AG09319 (cell line): Measurements from ENCODE around the gene LRRFIP2.

Experiments
- DNase-seq: peaks from one replicate; pipeline ENCODE4 v3.0.0-alpha.2; 2010; ENCODE audit warnings: low read depth; ENCODE audit errors: extremely low read depth
- TF ChIP-seq, protein P1 (sequence below): IDR thresholded peaks from 2 replicates; pipeline ENCODE4 v1.5.1; 2011; ENCODE audit warnings: low read depth, mild to moderate bottlenecking, inconsistent platforms, low read length, moderate library complexity

Gene LRRFIP2

DNA sequence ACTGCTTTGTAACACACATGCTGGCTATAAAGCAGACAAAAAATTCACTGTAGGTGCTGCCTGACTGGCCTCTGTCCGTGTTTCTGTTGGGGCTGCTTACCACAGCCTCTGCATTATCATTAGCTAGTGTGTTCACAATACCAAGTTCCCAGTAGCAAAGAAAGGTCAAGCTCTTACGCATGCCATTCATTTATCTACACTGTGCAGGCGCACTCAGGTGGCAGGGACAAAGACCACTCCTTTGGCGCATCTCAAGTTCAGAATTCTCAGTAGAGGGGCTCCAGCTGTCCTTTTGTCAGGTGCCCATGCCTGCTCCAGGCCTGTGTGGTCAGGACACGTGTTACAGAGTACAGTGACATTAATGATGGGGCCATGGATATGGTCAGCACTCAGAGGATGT is 158.7 kb downstream of the LRRFIP2 start:
- TF ChIP-seq, protein P1, sequence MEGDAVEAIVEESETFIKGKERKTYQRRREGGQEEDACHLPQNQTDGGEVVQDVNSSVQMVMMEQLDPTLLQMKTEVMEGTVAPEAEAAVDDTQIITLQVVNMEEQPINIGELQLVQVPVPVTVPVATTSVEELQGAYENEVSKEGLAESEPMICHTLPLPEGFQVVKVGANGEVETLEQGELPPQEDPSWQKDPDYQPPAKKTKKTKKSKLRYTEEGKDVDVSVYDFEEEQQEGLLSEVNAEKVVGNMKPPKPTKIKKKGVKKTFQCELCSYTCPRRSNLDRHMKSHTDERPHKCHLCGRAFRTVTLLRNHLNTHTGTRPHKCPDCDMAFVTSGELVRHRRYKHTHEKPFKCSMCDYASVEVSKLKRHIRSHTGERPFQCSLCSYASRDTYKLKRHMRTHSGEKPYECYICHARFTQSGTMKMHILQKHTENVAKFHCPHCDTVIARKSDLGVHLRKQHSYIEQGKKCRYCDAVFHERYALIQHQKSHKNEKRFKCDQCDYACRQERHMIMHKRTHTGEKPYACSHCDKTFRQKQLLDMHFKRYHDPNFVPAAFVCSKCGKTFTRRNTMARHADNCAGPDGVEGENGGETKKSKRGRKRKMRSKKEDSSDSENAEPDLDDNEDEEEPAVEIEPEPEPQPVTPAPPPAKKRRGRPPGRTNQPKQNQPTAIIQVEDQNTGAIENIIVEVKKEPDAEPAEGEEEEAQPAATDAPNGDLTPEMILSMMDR: no peak
- DNase-seq: no peak

DNA sequence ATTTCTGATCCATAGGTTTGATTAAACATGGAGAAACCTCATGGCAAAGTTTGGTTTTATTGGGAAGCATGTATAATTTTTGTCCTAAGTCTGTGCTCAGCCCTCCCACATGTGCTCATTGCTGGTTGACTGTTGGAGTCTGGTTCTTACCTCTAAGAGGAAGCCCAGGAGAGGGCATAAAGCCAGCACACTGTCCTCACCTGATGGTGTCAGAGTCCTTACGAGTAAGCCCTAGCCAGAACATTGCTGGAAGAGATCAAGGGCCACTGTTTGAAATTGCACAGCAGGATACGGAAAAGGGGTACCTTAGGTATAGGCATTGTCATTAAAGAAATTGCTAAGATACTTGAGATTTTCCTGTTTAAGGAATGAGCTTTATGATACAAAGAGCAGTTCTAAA is 159.8 kb downstream of the LRRFIP2 start:
- DNase-seq: no peak
- TF ChIP-seq, protein P1: no peak
